H1 (cell line): ENCODE measurements around the gene SLC48A1. TPM values are rescaled to one million over a fixed set of nuclear protein-coding genes. Genes with fewer than 3 reads are reported as not detected.

Experiments used
- CTCF ChIA-PET: fragments of 300-600 bp; sonication (Branson Sonifier 250); formaldehyde crosslinking; loops from one replicate; lab custom pipeline; 2021; ENCODE audit not compliant: partially characterized antibody; lab: Charles Lee
- POLR2A ChIA-PET: fragments of 300-600 bp; sonication (Branson Sonifier 250); formaldehyde crosslinking; loops from one replicate; lab custom pipeline; 2021; ENCODE audit warnings: inconsistent platforms; ENCODE audit not compliant: partially characterized antibody; lab: Charles Lee
- DNase-seq, 2 experiments: peaks; one replicate each; pipeline versions ENCODE4 v3.0.0 to v3.0.0-alpha.2; 2010 to 2022; ENCODE audit warnings: low spot score in 2 of 2, low read depth in 1 of 2, mixed read lengths in 1 of 2
- FAIRE-seq: peaks from 2 replicates; lab custom pipeline; 2011; peaks lifted over from hg19 to GRCh38; lab: Jason Lieb, UNC
- H2AFZ ChIP-seq: 2 replicates; pipeline ENCODE4 v1.8.1; 2012; ENCODE audit warnings: low read length, inconsistent platforms
- H2AK5ac ChIP-seq: 2 replicates; pipeline ENCODE4 v1.6.1; 2013; ENCODE audit warnings: low read depth, low read length
- H2BK120ac ChIP-seq: replicated peaks from 2 replicates; pipeline ENCODE3; 2013; ENCODE audit warnings: low read depth, low read length, inconsistent platforms
- H2BK12ac ChIP-seq: 2 replicates; pipeline ENCODE4 v1.6.1; 2013; ENCODE audit warnings: low read depth, low read length
- H2BK15ac ChIP-seq: 2 replicates; pipeline ENCODE4 v1.6.1; 2013; ENCODE audit warnings: low read length
- H2BK20ac ChIP-seq: 2 replicates; pipeline ENCODE4 v1.6.1; 2013; ENCODE audit warnings: low read length
- H2BK5ac ChIP-seq: 2 replicates; pipeline ENCODE4 v1.6.1; 2013; ENCODE audit warnings: low read depth, low read length
- H3K14ac ChIP-seq: 2 replicates; pipeline ENCODE4 v1.6.1; 2013; ENCODE audit warnings: inconsistent platforms; ENCODE audit not compliant: insufficient read length
- H3K18ac ChIP-seq: 2 replicates; pipeline ENCODE4 v1.6.1; 2013; ENCODE audit warnings: low read length; ENCODE audit errors: extremely low read depth
- H3K23ac ChIP-seq: 2 replicates; pipeline ENCODE4 v1.6.1; 2013; ENCODE audit warnings: inconsistent platforms; ENCODE audit not compliant: insufficient read length
- H3K23me2 ChIP-seq: 2 replicates; pipeline ENCODE4 v1.6.1; 2013; ENCODE audit warnings: low read depth, low read length
- H3K27ac ChIP-seq: 2 replicates; pipeline ENCODE4 v1.6.1; 2011; ENCODE audit warnings: low read depth, low read length, inconsistent platforms
- H3K27me3 ChIP-seq, 4 experiments: replicated peaks in 1 of 4; 1 replicate in 1 of 4; 2 replicates in 3 of 4; pipeline versions ENCODE4 v1.6.1 to v1.8.1; 2011 to 2013; ENCODE audit warnings: low read length in 3 of 4, mild to moderate bottlenecking in 3 of 4, inconsistent platforms in 2 of 4, mixed read lengths in 2 of 4, moderate library complexity in 1 of 4; ENCODE audit not compliant: control insufficient read depth in 3 of 4, insufficient read depth in 3 of 4; ENCODE audit errors: extremely low read depth in 1 of 4
- H3K36me3 ChIP-seq, 4 experiments: 2 replicates each; pipeline versions ENCODE4 v1.6.1 to v1.8.1; 2011 to 2013; ENCODE audit warnings: mild to moderate bottlenecking in 4 of 4, low read length in 3 of 4, moderate library complexity in 2 of 4, control low read depth in 1 of 4, inconsistent platforms in 1 of 4; ENCODE audit not compliant: insufficient read depth in 4 of 4, control insufficient read depth in 2 of 4
- H3K4ac ChIP-seq: replicated peaks from 2 replicates; pipeline ENCODE3; 2013; ENCODE audit warnings: low read length, low read depth, mixed read lengths, inconsistent platforms; ENCODE audit not compliant: insufficient read length
- H3K4me1 ChIP-seq, 4 experiments: replicated peaks in 1 of 4; 1 replicate in 1 of 4; 2 replicates in 3 of 4; pipeline versions ENCODE4 v1.6.1 to v1.8.1; 2011 to 2013; ENCODE audit warnings: low read length in 3 of 4, inconsistent platforms in 2 of 4, mixed read lengths in 1 of 4; ENCODE audit not compliant: insufficient read depth in 4 of 4, control insufficient read depth in 3 of 4
- H3K4me2 ChIP-seq, 2 experiments: 2 replicates each; pipeline versions ENCODE4 v1.6.1 to v1.8.1; 2011 to 2013; ENCODE audit warnings: low read depth in 2 of 2, low read length in 2 of 2, control low read depth in 1 of 2, inconsistent platforms in 1 of 2, mild to moderate bottlenecking in 1 of 2; ENCODE audit not compliant: insufficient read depth in 1 of 2
- H3K4me3 ChIP-seq, 4 experiments: fragments of 200-600, 300-600 bp in 1 of 4; sonication (generic), shearing (Covaris generic), sonication (Bioruptor Twin) in 1 of 4; 2 replicates each; pipeline versions ENCODE4 v1.5.1 to v1.8.1; 2011 to 2016; ENCODE audit warnings: low read length in 4 of 4, low read depth in 3 of 4, control low read depth in 2 of 4, inconsistent platforms in 2 of 4, mild to moderate bottlenecking in 2 of 4, mixed read lengths in 1 of 4, moderate library complexity in 1 of 4; ENCODE audit not compliant: insufficient read depth in 2 of 4; ENCODE audit errors: extremely low read depth in 1 of 4
- H3K56ac ChIP-seq: replicated peaks from 2 replicates; pipeline ENCODE3; 2013; ENCODE audit warnings: low read depth, mild to moderate bottlenecking, mixed read lengths, low read length, inconsistent platforms; ENCODE audit not compliant: insufficient read length
- H3K79me1 ChIP-seq: 2 replicates; pipeline ENCODE4 v1.6.1; 2013; ENCODE audit warnings: low read depth, low read length, control low read depth
- H3K79me2 ChIP-seq, 2 experiments: 2 replicates each; pipeline versions ENCODE4 v1.6.1 to v1.8.1; 2012 to 2013; ENCODE audit warnings: low read length in 2 of 2, mild to moderate bottlenecking in 2 of 2, inconsistent platforms in 1 of 2; ENCODE audit not compliant: insufficient read depth in 2 of 2, control insufficient read depth in 1 of 2
- H3K9ac ChIP-seq, 4 experiments: replicated peaks in 1 of 4; 1 replicate in 1 of 4; 2 replicates in 3 of 4; pipeline versions ENCODE4 v1.6.1 to v1.8.1; 2011 to 2013; ENCODE audit warnings: low read depth in 3 of 4, low read length in 3 of 4, control low read depth in 2 of 4, mild to moderate bottlenecking in 2 of 4, moderate library complexity in 2 of 4, inconsistent platforms in 1 of 4; ENCODE audit errors: extremely low read depth in 1 of 4
- H3K9me3 ChIP-seq, 2 experiments: 2 replicates each; pipeline versions ENCODE4 v1.6.1 to v1.8.1; 2012 to 2013; ENCODE audit warnings: mild to moderate bottlenecking in 2 of 2, moderate library complexity in 2 of 2, control low read depth in 1 of 2, inconsistent platforms in 1 of 2, low read depth in 1 of 2, low read length in 1 of 2, mixed read lengths in 1 of 2; ENCODE audit not compliant: insufficient read depth in 2 of 2
- H4K20me1 ChIP-seq, 2 experiments: replicated peaks in 1 of 2; 2 replicates each; pipeline versions ENCODE3 to v1.8.1; 2011 to 2013; ENCODE audit warnings: inconsistent platforms in 2 of 2, low read length in 2 of 2, mild to moderate bottlenecking in 1 of 2; ENCODE audit not compliant: insufficient read depth in 2 of 2, control insufficient read depth in 1 of 2
- H4K5ac ChIP-seq: 2 replicates; pipeline ENCODE4 v1.6.1; 2013; ENCODE audit warnings: low read length, low read depth, mixed read lengths, inconsistent platforms; ENCODE audit not compliant: insufficient read length
- H4K8ac ChIP-seq: 2 replicates; pipeline ENCODE4 v1.8.0; 2013; ENCODE audit warnings: mild to moderate bottlenecking, moderate library complexity, low read length, inconsistent platforms; ENCODE audit not compliant: insufficient read depth; ENCODE audit errors: extremely low read depth
- H4K91ac ChIP-seq: replicated peaks from 2 replicates; pipeline ENCODE3; 2013; ENCODE audit warnings: low read length, mixed read lengths, inconsistent platforms; ENCODE audit not compliant: insufficient read length
- NANOG ChIP-seq: IDR thresholded peaks from 2 replicates; pipeline ENCODE4 v1.6.1; 2011; ENCODE audit warnings: low read length, low read depth, mild to moderate bottlenecking, inconsistent platforms; ENCODE audit not compliant: insufficient read depth, poor library complexity, severe bottlenecking
- RAD21 ChIP-seq, 2 experiments: IDR thresholded peaks in 1 of 2; conservative IDR thresholded peaks in 1 of 2; 2 replicates each; pipeline ENCODE4 v1.6.1; 2011; ENCODE audit warnings: low read depth in 2 of 2, low read length in 2 of 2, improper control_type of control experiment in 1 of 2, inconsistent platforms in 1 of 2, mild to moderate bottlenecking in 1 of 2, moderate library complexity in 1 of 2
- SIX5 ChIP-seq: IDR thresholded peaks from 2 replicates; pipeline ENCODE4 v1.6.1; 2011; ENCODE audit warnings: mild to moderate bottlenecking, low read depth, low read length
- SUZ12 ChIP-seq: fragments of 200-600 bp; sonication (generic); IDR thresholded peaks from 2 replicates; pipeline ENCODE4 v1.6.1; 2012; ENCODE audit warnings: mild to moderate bottlenecking, inconsistent platforms, low read length, moderate library complexity, mixed read lengths
- WGBS, 2 experiments: shearing (Covaris generic) in 1 of 2; methylation state at CpG; one replicate each; pipeline versions ENCODE4 v1.1.6 to v1.1.7; 2013 to 2015; ENCODE audit warnings: low lambda C conversion rate in 2 of 2, mixed read lengths in 2 of 2, inconsistent platforms in 1 of 2, low coverage in 1 of 2, missing lambda C conversion rate in 1 of 2; ENCODE audit not compliant: insufficient replicate concordance in 2 of 2, insufficient coverage in 1 of 2, insufficient read length in 1 of 2; ENCODE audit errors: extremely low coverage in 1 of 2, missing lambda C conversion rate in 1 of 2; 5-methylcytosine and 5-hydroxymethylcytosine counted together
- polyA plus RNA-seq, 7 experiments: library from polyadenylated mRNA; depleted of rRNA in 3 of 7; stranded (reverse) in 5 of 7; unstranded in 2 of 7; fragments of >200 nt in 5 of 7; fragments of 200-250 nt in 2 of 7; gene quantifications; 1 replicate in 5 of 7; 2 replicates in 1 of 7; 4 replicates in 1 of 7; pipeline versions ENCODE4 v1.2.1 to v1.2.3, GENCODE V29; 2011 to 2013; ENCODE audit warnings: missing spikeins in 2 of 7, mixed read lengths in 2 of 7
- total RNA-seq: library from RNA; stranded (reverse); fragmentation: NEBNext Ultra II Directional; extraction: Animal tissue kit (Norgen Biotek cat#: 25700); gene quantifications from 2 replicates; pipeline ENCODE4 v1.2.1, GENCODE V29; 2021

Gene SLC48A1
- total and polyA plus RNA-seq, 2 of the 8 experiments (the other 6 are each of a cell fraction or from before 2014, with no cell fraction given), result 9.5 to 14.1 TPM

DNA sequence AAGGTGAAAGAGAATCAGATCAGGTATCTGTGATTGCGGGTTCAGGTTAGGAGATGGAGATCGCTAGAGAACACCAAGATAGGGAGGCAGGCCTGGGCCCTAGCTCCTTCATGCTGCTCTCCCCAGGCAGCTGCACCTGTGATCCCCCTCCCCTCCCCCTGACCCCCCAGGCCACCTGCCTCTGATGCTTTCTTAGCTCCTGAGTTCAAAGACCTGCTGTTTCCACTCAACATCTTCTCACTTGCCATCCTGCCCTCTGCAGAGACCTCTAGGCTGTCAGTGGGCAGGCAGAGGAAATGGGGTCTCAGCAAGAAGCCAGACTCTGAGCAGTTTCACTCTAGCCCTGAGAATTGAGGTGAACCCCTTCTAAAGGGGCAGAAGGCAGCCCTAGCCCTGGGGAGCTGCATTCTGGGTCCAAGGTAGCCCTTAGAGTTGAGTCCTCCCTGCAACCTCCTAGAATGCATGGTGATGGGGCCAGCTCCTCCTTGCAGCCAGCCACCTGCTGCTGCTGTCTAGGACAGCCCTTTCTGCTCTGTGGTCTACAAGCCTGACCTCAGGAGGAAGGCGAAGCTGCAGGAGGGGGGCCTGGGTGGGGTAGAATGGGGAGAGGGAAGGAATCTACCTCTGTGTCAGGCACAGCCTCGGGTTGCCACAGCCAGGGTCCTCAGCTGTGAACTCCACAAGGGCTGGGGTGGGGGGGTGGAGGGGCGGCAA is 6.4 kb upstream of the SLC48A1 start:
- no peak overlapping the region for H3K56ac ChIP-seq
- no peak overlapping the region for H3K14ac ChIP-seq
- H3K4me2 ChIP-seq, result no peak overlapping the region
- no peaks in the 10 kb centered on the region for H3K79me2 ChIP-seq
- no peak overlapping the region for H2BK5ac ChIP-seq
- H3K9ac ChIP-seq, result no peak overlapping the region
- H3K4ac ChIP-seq, result no peak overlapping the region
- H2BK15ac ChIP-seq, result no peak overlapping the region
- no peaks in the 10 kb centered on the region for H3K36me3 ChIP-seq
- DNase-seq (no peak), FAIRE-seq (no peak)
- H3K4me3 ChIP-seq, result no peak overlapping the region
- H2AK5ac ChIP-seq, result no peak overlapping the region
- H2BK12ac ChIP-seq, result no peak overlapping the region
- H3K23me2 ChIP-seq, result no peaks in the 10 kb centered on the region
- ChIA-PET CTCF (interaction anchor here (0.6 to 58.8 kb wide), 26 partner anchors 12 to 1174 kb away, joined by 3 to 2442 read pairs (median 3); partner anchors contain the start of genes ENDOU, HDAC7, RAPGEF3 and RPAP3), POLR2A (interaction anchor here (0.9 to 10.5 kb wide), 12 partner anchors 9 to 61 kb away, joined by 3 to 79 read pairs (median 4); partner anchors contain the start of genes ENDOU, RAPGEF3 and RPAP3)
- no peaks in the 10 kb centered on the region; a peak in 1 of 7 replicates for H3K27me3 ChIP-seq
- no peak overlapping the region for H4K8ac ChIP-seq
- H3K9me3 ChIP-seq, result no peaks in the 10 kb centered on the region
- no peak overlapping the region for H3K18ac ChIP-seq
- no peak overlapping the region for H3K23ac ChIP-seq
- peaks cover 3 to 12% (median 7%) of the 10 kb centered on the region in 4 experiments; a peak in 5 of 7 replicates for H3K4me1 ChIP-seq
- H3K79me1 ChIP-seq, result no peaks in the 10 kb centered on the region
- H4K91ac ChIP-seq, result no peak overlapping the region
- no peak overlapping the region for H2BK20ac ChIP-seq
- H4K20me1 ChIP-seq, result no peaks in the 10 kb centered on the region
- H3K27ac ChIP-seq, result no peak overlapping the region
- no peak overlapping the region for H2AFZ ChIP-seq
- no peak overlapping the region for H2BK120ac ChIP-seq
- no peak for TF ChIP-seq SIX5
- TF ChIP-seq RAD21 (IDR thresholded peaks at IDR 0.05 in 1 of 2, conservative IDR thresholded peaks at IDR 0.05 in 1 of 2; ENCODE audit: low read depth in 2 of 2, low read length in 2 of 2), result no peak
- TF ChIP-seq NANOG, result no peak
- no peak for TF ChIP-seq SUZ12
- 79% methylated on average over 4 of the region's 5 CpGs; no CpG with 5 or more reads in 1 of the 2 experiments for WGBS, 2 experiments
- no peak overlapping the region for H4K5ac ChIP-seq
